Thoracic aorta (tissue), 2 donors: ENCODE data around the gene TSHZ2. TPM values are rescaled to one million over a fixed set of nuclear protein-coding genes. Genes with fewer than 3 reads are reported as not detected.

ENCODE experiments used
- ATAC-seq: fragments of 150-250 bp; one replicate; pipeline ENCODE4 v1.8.0; 2017; ENCODE audit warnings: low read depth; ENCODE audit not compliant: insufficient number of reproducible peaks, low FRiP score
- DNase-seq: peaks from one replicate; pipeline ENCODE4 v3.0.0-alpha.2; 2020; ENCODE audit warnings: low spot score
- H3K27ac ChIP-seq, 2 donors: fragments of 200-600 bp; sonication (generic); 1 replicate in 1 of 2; 2 replicates in 1 of 2; pipeline ENCODE4 v1.5.1; 2016; ENCODE audit warnings: mild to moderate bottlenecking in 2 of 2, moderate library complexity in 2 of 2
- H3K27me3 ChIP-seq: fragments of 200-600 bp; sonication (generic); replicated peaks from 2 replicates; pipeline ENCODE4 v1.6.0; 2016; ENCODE audit warnings: mild to moderate bottlenecking; ENCODE audit not compliant: insufficient read depth
- H3K36me3 ChIP-seq: fragments of 200-600 bp; sonication (generic); one replicate; pipeline ENCODE4 v1.5.1; 2016
- H3K4me1 ChIP-seq, 2 donors: fragments of 200-600 bp; sonication (generic); 1 replicate in 1 of 2; 2 replicates in 1 of 2; pipeline versions ENCODE4 v1.5.1 to v1.6.0; 2016; ENCODE audit warnings: low read depth in 2 of 2, mild to moderate bottlenecking in 1 of 2; ENCODE audit not compliant: control insufficient read depth in 1 of 2
- H3K4me3 ChIP-seq: fragments of 200-600 bp; sonication (generic); 2 replicates; pipeline ENCODE4 v1.5.1; 2016; ENCODE audit warnings: mild to moderate bottlenecking
- H3K9me3 ChIP-seq: fragments of 200-600 bp; sonication (generic); 2 replicates; pipeline ENCODE4 v1.5.1; 2016
- total RNA-seq, 2 donors: library from RNA; depleted of rRNA; stranded (reverse); fragments of >200 nt; gene quantifications; one replicate each; pipeline versions ENCODE4 v1.1.0 to v1.2.3, GENCODE V29; 2016
- TF ChIP-seq, protein P1 (sequence below): fragments of 200-600 bp; sonication (generic); IDR thresholded peaks from one replicate; pipeline ENCODE4 v1.5.1; 2019; ENCODE audit warnings: antibody characterized with exemption

The TSHZ2 gene
- total RNA-seq, 2 donors from 2014 or later: 8.4 to 32.6 TPM

DNA sequence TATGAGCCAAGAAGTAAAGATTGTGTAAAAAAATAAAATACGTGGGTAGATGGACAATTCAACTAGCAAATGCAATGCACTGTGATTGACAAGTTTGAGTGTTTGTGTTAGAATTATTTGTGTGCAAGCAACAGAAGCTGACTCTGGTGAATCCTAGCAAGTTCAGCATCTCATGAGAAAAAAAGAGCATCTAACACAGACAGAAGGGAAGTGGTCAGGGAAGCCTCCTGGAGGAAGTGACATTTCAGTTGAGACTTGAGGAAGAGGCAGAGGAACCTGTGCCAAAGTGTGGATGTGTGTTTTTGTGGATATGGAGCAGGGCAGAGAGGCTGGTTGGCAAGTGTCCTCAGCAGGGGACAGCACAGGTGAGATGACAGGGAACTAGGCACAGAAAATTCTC, 372.7 kb downstream of the TSHZ2 start:
- no peak overlapping the region for H3K27ac ChIP-seq
- no peaks in the 10 kb centered on the region for H3K4me1 ChIP-seq
- DNase-seq: no peak
- no peak for ATAC-seq
- no peaks in the 10 kb centered on the region for H3K27me3 ChIP-seq
- TF ChIP-seq, protein P1, sequence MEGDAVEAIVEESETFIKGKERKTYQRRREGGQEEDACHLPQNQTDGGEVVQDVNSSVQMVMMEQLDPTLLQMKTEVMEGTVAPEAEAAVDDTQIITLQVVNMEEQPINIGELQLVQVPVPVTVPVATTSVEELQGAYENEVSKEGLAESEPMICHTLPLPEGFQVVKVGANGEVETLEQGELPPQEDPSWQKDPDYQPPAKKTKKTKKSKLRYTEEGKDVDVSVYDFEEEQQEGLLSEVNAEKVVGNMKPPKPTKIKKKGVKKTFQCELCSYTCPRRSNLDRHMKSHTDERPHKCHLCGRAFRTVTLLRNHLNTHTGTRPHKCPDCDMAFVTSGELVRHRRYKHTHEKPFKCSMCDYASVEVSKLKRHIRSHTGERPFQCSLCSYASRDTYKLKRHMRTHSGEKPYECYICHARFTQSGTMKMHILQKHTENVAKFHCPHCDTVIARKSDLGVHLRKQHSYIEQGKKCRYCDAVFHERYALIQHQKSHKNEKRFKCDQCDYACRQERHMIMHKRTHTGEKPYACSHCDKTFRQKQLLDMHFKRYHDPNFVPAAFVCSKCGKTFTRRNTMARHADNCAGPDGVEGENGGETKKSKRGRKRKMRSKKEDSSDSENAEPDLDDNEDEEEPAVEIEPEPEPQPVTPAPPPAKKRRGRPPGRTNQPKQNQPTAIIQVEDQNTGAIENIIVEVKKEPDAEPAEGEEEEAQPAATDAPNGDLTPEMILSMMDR: no peak
- H3K9me3 ChIP-seq: no peaks in the 10 kb centered on the region
- no peak overlapping the region for H3K4me3 ChIP-seq
- H3K36me3 ChIP-seq: no peaks in the 10 kb centered on the region

DNA sequence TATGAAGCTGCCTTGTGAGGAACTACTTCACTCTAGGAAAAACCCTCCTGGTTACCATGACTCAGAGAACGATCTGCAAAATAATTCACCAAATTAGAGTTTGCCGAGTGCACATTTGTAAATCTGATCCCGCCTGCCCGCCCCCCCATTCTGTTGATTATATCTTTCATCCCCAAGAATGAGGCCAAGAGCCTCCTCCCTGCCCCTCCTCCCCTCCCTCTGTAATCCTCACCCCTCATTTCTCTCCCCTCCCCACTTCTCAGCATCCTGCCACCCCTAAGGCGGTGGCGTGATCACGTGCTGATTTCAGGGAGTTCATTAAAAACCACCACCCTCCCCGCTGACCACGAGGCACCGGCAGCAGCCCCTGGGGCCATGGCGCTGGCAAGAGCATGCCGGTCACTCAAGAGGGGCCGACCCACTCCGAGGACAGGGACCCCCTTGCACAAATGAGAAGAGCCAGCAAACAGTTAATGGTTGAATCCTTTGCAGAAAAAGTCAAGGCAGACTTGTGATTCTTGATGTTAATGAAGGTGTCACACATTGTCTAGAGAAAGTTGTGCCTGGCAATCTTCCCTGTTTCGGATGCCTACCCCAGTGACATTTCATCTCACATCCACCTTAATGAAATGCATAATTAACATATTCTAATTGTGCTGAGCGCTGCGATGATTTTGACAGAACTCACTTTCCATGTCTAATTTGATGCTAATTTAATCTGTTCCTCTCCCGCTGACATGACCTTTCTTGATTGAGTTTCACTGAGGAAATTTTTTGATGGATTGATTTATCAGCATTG, 373.6 kb downstream of the TSHZ2 start:
- Histone ChIP-seq H3K36me3 (no peaks in the 10 kb centered on the region), H3K27me3 (no peaks in the 10 kb centered on the region), H3K4me1 (no peaks in the 10 kb centered on the region), H3K27ac (no peak overlapping the region), H3K4me3 (no peak overlapping the region), H3K9me3 (no peaks in the 10 kb centered on the region)
- no peak for ATAC-seq
- TF ChIP-seq, protein P1: no peak
- no peak for DNase-seq

DNA sequence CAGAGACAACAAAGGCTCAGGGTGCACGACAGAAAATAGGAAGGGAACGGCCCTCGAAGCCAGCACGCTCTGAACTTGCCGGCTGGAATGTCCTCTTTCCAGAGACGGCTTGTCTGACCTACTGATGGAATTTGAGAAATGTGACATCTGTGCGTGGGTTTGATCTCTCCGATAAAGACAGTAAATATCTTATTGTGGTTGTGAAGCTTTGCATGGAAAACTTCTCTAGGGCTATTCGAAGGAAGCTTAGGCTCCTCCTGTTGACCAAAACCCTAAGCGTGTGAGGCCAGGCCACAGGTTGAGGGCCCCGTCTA, 374.1 kb downstream of the TSHZ2 start:
- Histone ChIP-seq H3K27me3 (no peaks in the 10 kb centered on the region), H3K27ac (no peak overlapping the region), H3K4me1 (no peaks in the 10 kb centered on the region), H3K9me3 (no peaks in the 10 kb centered on the region), H3K36me3 (no peaks in the 10 kb centered on the region), H3K4me3 (no peak overlapping the region)
- ATAC-seq (no peak), DNase-seq (no peak)
- TF ChIP-seq, protein P1: no peak

DNA sequence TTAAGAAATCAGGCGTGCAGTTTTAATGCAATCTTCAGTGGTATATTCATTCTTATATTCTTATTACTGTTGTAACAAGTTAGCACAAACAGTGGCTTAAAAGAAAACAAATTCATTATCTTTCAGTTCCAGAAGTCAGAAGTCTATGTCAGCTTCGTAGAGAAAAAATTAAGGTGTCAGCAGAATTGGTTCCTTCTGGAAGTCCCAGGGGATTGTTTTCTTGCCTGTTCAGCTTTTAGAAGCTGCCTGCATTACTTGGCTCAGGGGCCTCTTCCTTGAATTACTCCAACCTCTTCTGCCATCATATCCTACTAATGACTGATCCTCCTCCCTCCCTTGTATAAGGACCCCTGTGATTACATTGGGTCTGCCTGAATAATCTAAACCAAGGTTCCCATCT, 377.6 kb downstream of the TSHZ2 start:
- Histone ChIP-seq H3K27me3 (no peaks in the 10 kb centered on the region), H3K4me1 (no peaks in the 10 kb centered on the region), H3K27ac (no peak overlapping the region), H3K9me3 (no peaks in the 10 kb centered on the region), H3K4me3 (no peak overlapping the region), H3K36me3 (no peaks in the 10 kb centered on the region)
- TF ChIP-seq, protein P1: no peak
- DNase-seq (no peak), ATAC-seq (no peak)

DNA sequence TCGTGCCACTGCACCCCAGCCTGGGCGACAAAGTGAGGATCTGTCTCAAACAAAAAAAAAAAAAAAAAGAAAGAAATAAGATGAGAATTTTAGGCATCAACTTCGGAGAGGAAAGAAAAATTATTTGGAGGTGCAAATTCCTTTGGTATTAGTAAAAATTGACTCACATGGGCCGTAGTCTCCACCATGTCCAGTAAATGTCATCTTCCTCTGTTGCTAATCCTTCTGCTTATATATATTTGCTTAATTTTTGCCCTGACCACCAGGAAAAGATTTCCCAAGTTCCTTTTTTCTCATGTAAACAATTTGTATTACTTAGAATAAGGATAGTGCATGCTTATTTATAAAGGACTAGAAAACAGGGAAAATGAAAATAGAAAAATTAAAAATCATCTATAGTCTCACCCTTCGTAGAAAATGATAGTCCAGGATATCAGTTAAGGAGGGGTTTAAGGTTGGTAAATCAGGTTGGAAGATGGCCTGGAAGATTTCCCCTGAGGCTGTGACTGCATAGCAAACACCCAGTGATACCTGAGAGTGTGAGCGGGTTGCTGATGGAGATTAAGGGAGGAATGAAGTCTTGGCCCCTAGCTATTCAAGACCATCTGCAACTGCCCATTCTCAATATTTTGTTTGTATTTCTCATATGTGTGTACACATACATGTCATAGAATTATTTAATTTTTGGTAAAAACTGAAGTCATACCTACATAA, 380.7 kb downstream of the TSHZ2 start:
- ATAC-seq (no peak), DNase-seq (no peak)
- TF ChIP-seq, protein P1: no peak
- Histone ChIP-seq H3K27me3 (no peaks in the 10 kb centered on the region), H3K9me3 (no peaks in the 10 kb centered on the region), H3K36me3 (no peaks in the 10 kb centered on the region), H3K4me1 (no peaks in the 10 kb centered on the region), H3K27ac (no peak overlapping the region), H3K4me3 (no peak overlapping the region)
